ENCODE measurements around the gene RHOT2.

RHOT2 gene

DNA sequence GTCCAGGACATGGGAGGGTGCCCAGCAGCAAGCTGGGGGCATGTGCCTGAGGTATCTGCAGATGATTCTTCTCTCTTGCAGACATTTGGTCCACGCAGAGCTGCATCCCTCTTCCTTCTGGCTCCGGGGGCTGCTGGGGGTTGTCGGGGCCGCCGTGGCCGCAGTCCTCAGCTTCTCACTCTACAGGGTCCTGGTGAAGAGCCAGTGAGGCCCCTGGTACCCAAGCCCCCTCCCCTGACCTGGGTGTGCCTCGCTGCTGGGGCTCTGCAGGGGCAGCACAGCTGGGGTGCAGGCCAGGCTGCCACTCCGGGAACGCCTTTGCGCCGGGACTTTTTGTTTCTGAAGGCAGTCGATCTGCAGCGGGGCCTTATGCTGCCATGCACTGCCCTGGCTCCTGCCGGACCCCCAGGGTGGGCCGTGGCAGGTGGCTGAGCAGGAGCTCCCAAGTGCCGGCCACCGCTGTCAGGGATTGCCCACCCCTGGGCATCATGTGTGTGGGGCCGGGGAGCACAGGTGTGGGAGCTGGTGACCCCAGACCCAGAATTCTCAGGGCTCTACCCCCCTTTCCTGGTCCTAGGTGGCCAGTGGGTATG lies 5.6 kb downstream of the RHOT2 start:
- H3K27ac Mint-ChIP-seq = no peak overlapping the region
- H3K4me1 Mint-ChIP-seq (ENCODE audit: low read depth in 2 of 2) = peaks cover 7 to 16% of the 10 kb centered on the region in 2 donors
- no peak overlapping the region for H3K4me3 Mint-ChIP-seq

DNA sequence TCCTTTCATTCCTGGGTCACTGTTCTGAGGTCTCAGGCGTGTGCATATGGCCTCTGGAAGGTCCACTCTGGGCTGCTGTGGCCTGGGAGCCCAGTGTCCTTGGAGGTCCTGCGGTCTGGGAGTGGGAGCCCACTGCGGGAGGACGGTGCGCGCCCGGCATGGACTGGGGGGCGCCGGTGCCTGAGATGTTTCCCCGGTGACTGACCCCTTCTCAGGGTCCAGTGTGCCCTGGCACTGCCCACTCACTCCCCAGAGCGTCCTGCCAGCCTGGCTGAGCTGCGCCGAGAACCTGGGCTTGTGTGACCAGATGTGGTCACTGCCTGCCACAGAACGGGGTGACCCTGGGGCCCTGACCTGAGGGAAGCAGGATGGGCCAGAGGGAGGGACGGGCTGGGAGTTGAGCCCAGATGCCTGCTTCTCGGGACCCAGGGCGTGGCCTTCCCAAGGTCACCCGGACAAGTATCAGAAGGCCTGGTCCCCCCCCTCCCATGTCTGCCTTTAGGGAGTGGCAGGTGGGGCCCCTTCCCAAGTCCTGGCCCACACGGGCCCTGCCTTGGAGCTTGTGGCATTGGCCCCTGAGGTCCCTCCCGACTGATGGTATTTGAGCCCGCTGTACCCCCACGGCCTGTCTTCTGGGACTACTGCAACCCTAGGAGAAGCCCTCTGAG lies 6.4 kb downstream of the RHOT2 start:
- H3K27ac Mint-ChIP-seq = peak overlapping the region in 1 of 2 donors; percentile 46
- ATAC-seq (replicated peaks) (no peak), DNase-seq (no peak)
- no peaks in the 10 kb centered on the region for H3K9me3 Mint-ChIP-seq
- H3K4me1 Mint-ChIP-seq (ENCODE audit: low read depth in 2 of 2) = peaks cover 5 to 17% of the 10 kb centered on the region in 2 donors
- H3K27me3 Mint-ChIP-seq = peaks cover 0 to 6% of the 10 kb centered on the region in 2 donors
- H3K4me3 Mint-ChIP-seq = peak overlapping the region in 1 of 2 donors; percentile 48
- peaks cover 9% of the 10 kb centered on the region for H3K36me3 Mint-ChIP-seq (ENCODE audit: insufficient read depth)

More for the DNA sequence above, 5.6 kb downstream of the RHOT2 start:
- H3K27me3 Mint-ChIP-seq = peaks cover 0 to 6% of the 10 kb centered on the region in 2 donors
- DNase-seq = no peak
- H3K36me3 Mint-ChIP-seq (ENCODE audit: insufficient read depth) = peaks cover 13% of the 10 kb centered on the region
- no peaks in the 10 kb centered on the region for H3K9me3 Mint-ChIP-seq
- ATAC-seq (replicated peaks) = no peak

DNA sequence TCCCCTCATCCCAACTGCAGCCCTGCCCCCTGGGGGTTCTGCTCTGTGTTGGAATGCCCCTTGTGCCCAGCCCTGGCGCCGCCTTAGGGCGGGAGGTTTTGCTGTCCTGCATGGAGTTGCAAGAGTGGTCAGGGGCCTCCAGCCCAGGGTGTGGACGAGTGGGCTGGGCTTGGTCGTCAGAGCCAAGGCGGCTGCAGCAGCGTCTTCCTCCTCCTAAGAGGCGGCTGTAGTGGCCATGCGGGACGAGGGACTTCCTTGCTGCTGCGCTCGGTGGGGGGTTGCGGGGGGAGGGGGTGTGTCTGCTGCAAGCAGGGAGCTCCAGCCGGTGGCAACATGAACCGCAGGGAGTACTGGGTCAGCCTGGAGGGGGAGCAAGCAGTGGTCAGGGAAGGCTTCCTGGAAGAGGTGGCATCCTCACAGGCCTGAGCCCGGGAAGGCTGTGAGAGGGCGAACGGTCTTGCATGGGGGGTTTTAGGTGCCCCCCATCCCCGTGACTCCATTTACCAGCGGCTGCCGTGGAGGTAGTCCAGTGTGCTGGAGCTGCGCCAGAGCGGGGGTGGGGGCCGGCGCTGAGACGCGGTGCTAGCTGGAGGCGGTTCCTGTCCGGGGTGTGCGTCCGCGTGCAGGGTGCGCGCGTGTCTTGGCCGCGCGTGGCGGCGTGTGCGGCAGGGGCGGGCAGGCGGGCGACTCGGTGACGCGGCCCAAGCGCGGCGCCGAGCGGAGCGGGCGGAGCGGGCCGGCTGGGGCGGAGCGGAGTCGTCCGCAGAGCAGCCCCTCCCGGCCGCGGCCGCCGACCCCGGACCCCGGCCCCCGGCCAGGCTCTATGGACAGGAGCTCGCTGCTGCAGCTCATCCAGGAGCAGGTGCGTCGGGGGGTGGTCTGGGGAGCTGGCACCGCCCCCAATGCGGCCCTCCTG lies 7.3 kb downstream of the RHOT2 start, which contains the start of gene RHBDL1:
RHBDL1 (plus strand) TSS at position 704 of the 916 bp plus-strand sequence; CDS start at position 824, 120 bp downstream.
- Mint-ChIP-seq H3K36me3 (ENCODE audit: insufficient read depth) (peaks cover 1% of the 10 kb centered on the region), H3K4me3 (peak within 1 kb of the TSS; percentile 35 to 48), H3K4me1 (ENCODE audit: low read depth in 2 of 2) (peaks cover 8 to 17% of the 10 kb centered on the region in 2 donors), H3K27me3 (peaks cover 0 to 6% of the 10 kb centered on the region in 2 donors), H3K9me3 (no peaks in the 10 kb centered on the region), H3K27ac (peak within 1 kb of the TSS in 1 of 2 donors; percentile 46)
- no peak for ATAC-seq (replicated peaks)
- no peak for DNase-seq

DNA sequence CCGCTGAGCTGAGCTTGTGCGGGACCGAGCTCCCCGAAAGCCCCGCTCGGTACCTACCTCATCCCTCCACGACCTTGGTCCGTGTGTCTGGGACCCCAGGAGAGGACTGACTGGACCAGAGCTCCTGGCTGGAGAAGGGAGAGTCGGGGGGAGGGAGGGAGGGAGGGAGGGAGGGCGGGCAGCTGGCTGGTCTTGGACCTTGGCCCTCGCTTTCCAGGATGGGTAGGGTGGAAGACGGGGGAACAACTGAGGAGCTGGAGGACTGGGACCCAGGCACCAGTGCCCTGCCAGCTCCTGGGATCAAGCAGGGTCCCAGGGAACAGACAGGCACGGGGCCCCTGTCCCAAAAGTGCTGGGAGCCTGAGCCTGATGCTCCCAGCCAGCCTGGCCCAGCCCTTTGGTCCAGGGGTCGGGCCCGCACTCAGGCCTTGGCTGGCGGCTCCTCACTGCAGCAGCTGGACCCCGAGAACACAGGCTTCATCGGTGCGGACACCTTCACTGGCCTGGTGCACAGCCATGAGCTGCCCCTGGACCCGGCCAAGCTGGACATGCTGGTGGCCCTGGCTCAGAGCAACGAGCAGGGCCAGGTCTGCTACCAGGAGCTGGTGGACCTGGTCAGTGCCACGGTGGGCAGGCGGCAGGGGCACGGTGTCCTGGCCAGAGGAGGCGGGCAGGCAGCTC lies 8.1 kb downstream of the RHOT2 start:
- H3K27ac Mint-ChIP-seq = no peak overlapping the region
- DNase-seq (no peak), ATAC-seq (replicated peaks) (no peak)
- peaks cover 8 to 18% of the 10 kb centered on the region in 2 donors for H3K4me1 Mint-ChIP-seq (ENCODE audit: low read depth in 2 of 2)
- H3K9me3 Mint-ChIP-seq = no peaks in the 10 kb centered on the region
- peaks cover 2% of the 10 kb centered on the region for H3K36me3 Mint-ChIP-seq (ENCODE audit: insufficient read depth)
- H3K27me3 Mint-ChIP-seq = peaks cover 0 to 6% of the 10 kb centered on the region in 2 donors
- H3K4me3 Mint-ChIP-seq = no peak overlapping the region

DNA sequence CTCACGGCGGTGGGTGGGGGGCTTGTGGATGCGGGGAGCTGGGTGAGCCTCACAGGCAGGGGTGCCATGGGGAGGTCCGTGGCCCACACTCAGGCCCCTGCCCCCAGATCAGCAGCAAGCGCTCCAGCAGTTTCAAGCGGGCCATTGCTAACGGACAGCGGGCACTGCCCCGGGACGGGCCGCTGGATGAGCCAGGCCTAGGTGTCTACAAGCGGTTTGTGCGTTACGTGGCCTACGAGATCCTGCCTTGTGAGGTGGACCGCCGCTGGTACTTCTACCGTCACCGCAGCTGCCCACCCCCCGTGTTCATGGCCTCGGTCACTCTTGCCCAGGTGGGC lies 8.6 kb downstream of the RHOT2 start:
- Mint-ChIP-seq H3K4me1 (ENCODE audit: low read depth in 2 of 2) (peaks cover 8 to 22% of the 10 kb centered on the region in 2 donors), H3K27ac (no peak overlapping the region), H3K4me3 (no peak overlapping the region), H3K9me3 (no peaks in the 10 kb centered on the region), H3K27me3 (peaks cover 0 to 6% of the 10 kb centered on the region in 2 donors), H3K36me3 (ENCODE audit: insufficient read depth) (peaks cover 7% of the 10 kb centered on the region)
- ATAC-seq (replicated peaks) (no peak), DNase-seq (no peak)

DNA sequence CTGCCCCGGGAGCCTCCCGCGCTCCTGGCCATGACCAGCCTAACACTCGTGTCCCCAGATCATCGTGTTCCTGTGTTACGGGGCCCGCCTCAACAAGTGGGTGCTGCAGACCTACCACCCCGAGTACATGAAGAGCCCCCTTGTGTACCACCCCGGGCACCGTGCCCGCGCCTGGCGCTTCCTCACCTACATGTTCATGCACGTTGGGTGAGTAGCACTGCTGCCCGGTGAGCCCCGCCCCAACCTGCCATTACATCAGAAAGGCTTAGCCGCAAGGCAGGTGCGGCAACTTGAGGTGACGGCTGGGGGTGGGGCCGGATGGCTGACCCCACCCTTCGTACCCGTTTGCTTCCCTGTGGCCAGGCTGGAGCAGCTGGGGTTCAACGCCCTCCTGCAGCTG lies 9.0 kb downstream of the RHOT2 start:
- no peak for ATAC-seq (replicated peaks)
- DNase-seq = no peak
- peaks cover 0 to 6% of the 10 kb centered on the region in 2 donors for H3K27me3 Mint-ChIP-seq
- H3K36me3 Mint-ChIP-seq (ENCODE audit: insufficient read depth) = peaks cover 11% of the 10 kb centered on the region
- no peak overlapping the region for H3K27ac Mint-ChIP-seq
- no peak overlapping the region for H3K4me3 Mint-ChIP-seq
- peaks cover 11 to 26% of the 10 kb centered on the region in 2 donors for H3K4me1 Mint-ChIP-seq (ENCODE audit: low read depth in 2 of 2)
- no peaks in the 10 kb centered on the region for H3K9me3 Mint-ChIP-seq

DNA sequence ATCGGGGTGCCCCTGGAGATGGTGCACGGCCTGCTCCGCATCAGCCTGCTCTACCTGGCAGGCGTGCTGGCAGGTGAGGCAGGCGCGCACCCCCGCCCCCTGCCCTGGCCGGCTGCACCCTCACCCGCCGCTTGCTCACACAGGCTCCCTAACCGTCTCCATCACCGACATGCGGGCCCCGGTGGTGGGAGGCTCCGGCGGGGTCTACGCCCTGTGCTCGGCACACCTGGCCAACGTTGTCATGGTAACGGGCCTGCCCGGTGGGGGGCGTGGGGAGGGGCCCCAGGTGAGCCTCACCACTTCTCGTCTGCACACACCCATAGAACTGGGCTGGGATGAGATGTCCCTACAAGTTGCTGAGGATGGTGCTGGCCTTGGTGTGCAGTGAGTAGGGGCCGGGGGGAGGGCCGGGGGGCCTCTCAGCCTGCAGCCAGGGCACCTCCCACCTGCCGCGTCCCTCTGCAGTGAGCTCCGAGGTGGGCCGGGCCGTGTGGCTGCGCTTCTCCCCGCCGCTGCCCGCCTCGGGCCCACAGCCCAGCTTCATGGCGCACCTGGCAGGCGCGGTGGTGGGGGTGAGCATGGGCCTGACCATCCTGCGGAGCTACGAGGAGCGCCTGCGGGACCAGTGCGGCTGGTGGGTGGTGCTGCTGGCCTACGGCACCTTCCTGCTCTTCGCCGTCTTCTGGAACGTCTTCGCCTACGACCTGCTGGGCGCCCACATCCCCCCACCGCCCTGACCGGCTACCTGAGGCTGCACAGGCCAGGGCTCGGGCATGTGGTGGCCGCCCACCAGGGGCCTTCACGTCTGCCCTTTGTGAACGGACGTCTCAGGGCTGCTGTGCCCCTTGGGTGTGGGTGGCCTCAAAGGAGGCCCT lies 9.6 kb downstream of the RHOT2 start:
- Mint-ChIP-seq H3K27me3 (peaks cover 0 to 6% of the 10 kb centered on the region in 2 donors), H3K4me3 (peak overlapping the region in 1 of 2 donors; percentile 45), H3K27ac (no peak overlapping the region), H3K4me1 (ENCODE audit: low read depth in 2 of 2) (peaks cover 11 to 31% of the 10 kb centered on the region in 2 donors), H3K9me3 (no peaks in the 10 kb centered on the region), H3K36me3 (ENCODE audit: insufficient read depth) (peaks cover 17% of the 10 kb centered on the region)
- DNase-seq (no peak), ATAC-seq (replicated peaks) (no peak)

DNA sequence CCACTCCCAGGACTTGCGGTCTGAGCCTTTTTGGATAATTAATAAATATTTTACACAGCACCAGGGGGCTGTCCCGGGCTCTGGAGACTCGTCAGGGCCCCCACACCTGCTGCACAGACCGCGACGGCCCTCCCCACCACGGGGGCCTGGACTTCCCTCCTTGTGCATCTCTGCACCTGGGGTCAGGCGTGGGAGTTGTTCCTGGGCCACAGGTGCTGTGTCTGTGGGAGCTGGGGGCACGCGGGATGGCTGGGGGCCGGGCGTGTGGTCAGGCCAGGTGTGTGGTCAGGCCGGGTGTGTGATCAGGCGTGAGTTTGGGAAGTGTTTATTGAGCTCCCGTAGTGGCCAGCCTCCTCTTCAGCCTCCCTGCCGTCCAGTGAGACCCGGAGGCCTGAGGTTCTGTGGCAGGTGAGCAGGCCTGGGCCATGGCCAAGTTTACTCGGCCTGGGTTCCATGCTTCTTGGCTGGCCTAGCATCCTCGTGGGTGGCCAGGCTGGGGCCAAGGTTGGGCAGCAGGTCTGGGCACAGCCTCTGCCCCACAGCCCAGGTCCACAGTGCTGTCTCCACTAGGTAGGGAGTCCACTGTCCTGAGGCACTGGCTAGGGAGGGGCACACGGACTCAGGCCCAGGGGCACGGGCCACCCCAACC lies 10.4 kb downstream of the RHOT2 start:
- Mint-ChIP-seq H3K27ac (peak overlapping the region in 1 of 2 donors; percentile 62), H3K4me3 (peak overlapping the region; percentile 75 to 78), H3K36me3 (ENCODE audit: insufficient read depth) (peaks cover 24% of the 10 kb centered on the region), H3K9me3 (no peaks in the 10 kb centered on the region), H3K27me3 (peaks cover 0 to 6% of the 10 kb centered on the region in 2 donors), H3K4me1 (ENCODE audit: low read depth in 2 of 2) (peaks cover 11 to 35% of the 10 kb centered on the region in 2 donors)
- ATAC-seq (replicated peaks) = no peak
- no peak for DNase-seq

DNA sequence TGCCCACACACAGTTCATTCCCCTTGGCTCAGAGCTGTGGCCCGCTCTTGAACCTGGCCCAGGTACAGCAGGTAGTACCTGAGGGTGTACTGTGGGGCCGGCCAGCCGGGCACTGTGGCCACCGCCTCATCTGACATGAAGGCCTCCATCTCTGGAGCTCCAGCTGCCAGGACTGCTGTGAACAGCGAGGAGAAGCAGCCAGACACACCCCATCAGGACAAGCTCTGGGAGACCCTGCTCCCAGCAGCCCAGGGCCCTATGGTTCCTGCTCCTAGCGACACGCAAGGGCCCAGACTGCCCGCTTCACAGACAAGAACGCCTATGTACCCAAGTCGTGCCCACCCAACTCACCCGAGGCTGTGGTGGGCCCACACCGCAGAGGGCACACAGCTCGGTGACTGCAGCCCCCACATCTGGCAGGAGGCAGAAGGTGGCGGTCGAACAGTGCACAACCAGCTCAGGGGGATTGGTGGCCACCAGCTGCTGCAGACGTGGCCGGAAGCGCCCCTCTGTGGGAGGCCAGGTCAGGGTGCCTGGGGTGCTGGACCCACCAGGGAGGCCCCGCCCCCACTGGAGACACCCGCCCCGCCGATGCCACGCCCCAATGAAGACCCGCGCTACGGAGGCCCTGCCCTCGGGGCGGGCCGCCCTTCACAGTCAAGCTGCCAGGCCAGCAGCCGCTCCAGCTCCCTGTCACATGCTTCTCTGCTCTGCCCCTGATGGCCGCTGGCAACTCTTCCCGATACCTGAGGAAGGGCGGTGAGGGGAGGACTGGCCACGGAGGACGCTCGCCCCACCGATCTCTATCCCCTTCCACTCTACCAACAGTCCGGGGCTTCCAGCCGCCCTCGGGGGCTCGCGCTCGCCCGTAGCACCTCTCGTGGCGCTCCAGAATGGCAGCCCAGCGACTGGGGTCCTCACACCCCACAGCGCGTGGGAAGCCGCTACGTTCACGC lies 11.2 kb downstream of the RHOT2 start:
- ATAC-seq (replicated peaks) = peak; percentile 6
- peaks cover 11 to 36% of the 10 kb centered on the region in 2 donors for H3K4me1 Mint-ChIP-seq (ENCODE audit: low read depth in 2 of 2)

DNA sequence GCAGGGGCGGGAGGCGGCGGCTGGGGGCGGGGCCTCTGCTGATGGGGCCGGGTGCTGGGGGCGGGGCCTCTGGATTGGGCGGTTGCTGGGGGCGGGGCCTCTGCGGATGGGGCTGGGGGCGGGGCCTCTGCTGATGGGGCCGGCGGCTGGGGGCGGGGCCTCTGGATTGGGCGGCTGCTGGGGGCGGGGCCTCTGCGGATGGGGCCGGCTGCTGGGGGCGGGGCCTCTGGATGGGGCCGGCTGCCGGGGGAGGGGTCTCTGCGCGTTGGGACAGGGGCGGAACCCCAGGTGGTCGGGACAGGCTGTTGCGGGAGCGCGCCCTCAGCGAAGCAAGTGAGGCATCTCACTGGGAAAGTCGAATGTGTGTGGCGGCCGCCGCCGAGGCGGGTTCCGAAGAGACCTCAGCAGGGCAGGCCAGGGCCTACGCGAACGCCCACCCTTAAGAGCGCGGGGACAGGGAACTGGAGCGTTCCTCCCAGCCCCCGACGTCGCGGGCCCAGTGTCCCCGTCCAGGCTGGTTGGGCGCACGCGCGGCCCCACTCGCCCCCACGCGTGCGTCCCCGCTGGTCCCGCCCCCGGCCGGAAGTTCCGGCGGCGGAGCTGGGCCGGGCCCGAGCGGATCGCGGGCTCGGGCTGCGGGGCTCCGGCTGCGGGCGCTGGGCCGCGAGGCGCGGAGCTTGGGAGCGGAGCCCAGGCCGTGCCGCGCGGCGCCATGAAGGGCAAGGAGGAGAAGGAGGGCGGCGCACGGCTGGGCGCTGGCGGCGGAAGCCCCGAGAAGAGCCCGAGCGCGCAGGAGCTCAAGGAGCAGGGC lies 12.1 kb downstream of the RHOT2 start, which contains the start of gene STUB1:
STUB1 (plus strand) TSS at position 597 of the 811 bp plus-strand sequence; CDS start at position 713, 116 bp downstream.
- Mint-ChIP-seq H3K4me3 (peak within 1 kb of the TSS; percentile 75 to 78), H3K4me1 (ENCODE audit: low read depth in 2 of 2) (peaks cover 10 to 35% of the 10 kb centered on the region in 2 donors), H3K9me3 (no peaks in the 10 kb centered on the region), H3K36me3 (ENCODE audit: insufficient read depth) (peaks cover 35% of the 10 kb centered on the region), H3K27ac (peak within 1 kb of the TSS; percentile 44 to 62), H3K27me3 (peaks cover 0 to 3% of the 10 kb centered on the region in 2 donors)
- ATAC-seq (replicated peaks) (peak; percentile 48), DNase-seq (peak; percentile 70 to 76 (median 76))

More for the DNA sequence above, 11.2 kb downstream of the RHOT2 start:
- peaks cover 0 to 6% of the 10 kb centered on the region in 2 donors for H3K27me3 Mint-ChIP-seq
- peak overlapping the region; percentile 25 to 62 for H3K27ac Mint-ChIP-seq
- peaks cover 31% of the 10 kb centered on the region for H3K36me3 Mint-ChIP-seq (ENCODE audit: insufficient read depth)
- no peaks in the 10 kb centered on the region for H3K9me3 Mint-ChIP-seq
- peak in 2 of 3 experiments; percentile 33 to 35 for DNase-seq
- H3K4me3 Mint-ChIP-seq = peak overlapping the region; percentile 75 to 78

All from effector memory CD8-positive, alpha-beta T cell (primary cell).